Measurements from ENCODE around the gene MISP3. TPM values are rescaled to one million over a fixed set of nuclear protein-coding genes. Genes with fewer than 3 reads are reported as not detected.

MISP3 gene
- total and polyA plus RNA-seq, 9 of the 15 experiments (the other 6 are each of a cell fraction or from before 2014, with no cell fraction given) = 0.25 to 5.6 (median 1.6) TPM

GRCh38 chr19:14089662-14090508, 17.3 kb downstream of the MISP3 start:
- CTCF ChIA-PET (ENCODE audit: low intra/inter-chr PET ratio) = interaction anchor here (0.6 to 1.0 kb wide), 3 partner anchors 17 to 211 kb away, joined by 3 to 5 read pairs (median 3); no protein-coding TSS in a partner anchor
- Histone ChIP-seq H3K4me1 (replicated peaks in 1 of 2; ENCODE audit: control insufficient read depth in 2 of 2, insufficient read depth in 2 of 2, low read length in 2 of 2) (peaks cover 12 to 39% of the 10 kb centered on the region in 2 experiments; a peak in 3 of 5 replicates), H3K9me3 (replicated peaks; ENCODE audit: control insufficient read depth, insufficient read depth, low read depth, low read length) (peaks cover 10% of the 10 kb centered on the region), H3K79me2 (ENCODE audit: control insufficient read depth, insufficient read depth, low read length) (peaks cover 13% of the 10 kb centered on the region), H3K9me1 (ENCODE audit: control insufficient read depth, insufficient read depth, low read length) (no peaks in the 10 kb centered on the region), H3K27me3 (ENCODE audit: control insufficient read depth in 2 of 2, insufficient read depth in 2 of 2, low read length in 2 of 2) (no peaks in the 10 kb centered on the region), H3K36me3 (ENCODE audit: control insufficient read depth, insufficient read depth, low read length) (peaks cover 22% of the 10 kb centered on the region; the same call in 2 of the 3 replicates), H3K9ac (ENCODE audit: insufficient read depth in 1 of 2, low read depth in 2 of 2, low read length in 2 of 2) (peak overlapping the region; percentile 61 to 95), H3K4me2 (ENCODE audit: insufficient read depth, low read length) (peak overlapping the region; percentile 70), H2AFZ (ENCODE audit: low read depth, low read length) (peak overlapping the region; percentile 70; the same call in 1 of the 2 replicates), H4K20me1 (replicated peaks; ENCODE audit: control insufficient read depth, insufficient read depth, low read length) (no peaks in the 10 kb centered on the region), H3K4me3 (peak overlapping the region; percentile 63), H3K27ac (ENCODE audit: extremely low read depth, low read depth, low read length) (peak overlapping the region; percentile 79)
- in situ Hi-C loops (cut with MboI) (no loop called here), intact Hi-C loops (cut with micrococcal nuclease) (loop anchor here (2.0 kb wide), 1 partner anchor 47 kb away; the partner anchor contains the start of gene ASF1B)
- BruUV-seq (replicated peaks) = no TSS peak
- FAIRE-seq = no peak
- WGBS (ENCODE audit: insufficient coverage, low coverage, missing lambda C conversion rate) = under 1% methylated on average over 56 of the region's 142 CpGs
- ATAC-seq = peak; percentile 11
- POLR2A ChIA-PET = no interaction called here
- peak; percentile 70 to 76 (median 72) for DNase-seq (ENCODE audit: extremely low read depth in 1 of 4, low spot score in 3 of 4)
- TF ChIP-seq ZHX1 (conservative IDR thresholded peaks at IDR 0.05; ENCODE audit: low read length) (no peak), ERF (CRISPR knock-in tag; IDR thresholded peaks at IDR 0.05) (0 out of 2 replicates have a peak, but pooled peaks have one; percentile 42), ZFP30 (CRISPR knock-in tag; IDR thresholded peaks at IDR 0.05; ENCODE audit: borderline replicate concordance) (no peak), FOSL1 (tag; conservative IDR thresholded peaks at IDR 0.05) (peak; percentile 22; the same call in 1 of the 2 replicates), MYC (IDR thresholded peaks at IDR 0.05; ENCODE audit: low read depth, low read length) (0 out of 2 replicates have a peak, but pooled peaks have one; percentile 9), MYC (CRISPR knock-in tag; IDR thresholded peaks at IDR 0.05; ENCODE audit: borderline replicate concordance, low read depth) (no peak), PHF8 (IDR thresholded peaks at IDR 0.05; ENCODE audit: borderline replicate concordance, low read length) (peak; percentile 45; the same call in 1 of the 2 replicates), RBBP5 (IDR thresholded peaks at IDR 0.05; ENCODE audit: borderline replicate concordance, insufficient read depth, low read length, poor library complexity, severe bottlenecking) (peak; percentile 59), TAF1 (IDR thresholded peaks at IDR 0.05; ENCODE audit: control insufficient read depth, extremely low read depth, insufficient read depth, low read length, severe bottlenecking) (peak; percentile 10), ZBTB43 (CRISPR knock-in tag; IDR thresholded peaks at IDR 0.05) (no peak), HMG20A (CRISPR knock-in tag; conservative IDR thresholded peaks at IDR 0.05) (no peak), NONO (IDR thresholded peaks at IDR 0.05; ENCODE audit: low read depth in 2 of 2, low read length in 1 of 2) (0 out of 4 replicates have a peak, but pooled peaks of 1 of the 2 experiments have one; percentile 69), HNRNPH1 (optimal IDR thresholded peaks at IDR 0.05; ENCODE audit: low read depth, low read length) (no peak)
- TF ChIP-seq, protein P1, sequence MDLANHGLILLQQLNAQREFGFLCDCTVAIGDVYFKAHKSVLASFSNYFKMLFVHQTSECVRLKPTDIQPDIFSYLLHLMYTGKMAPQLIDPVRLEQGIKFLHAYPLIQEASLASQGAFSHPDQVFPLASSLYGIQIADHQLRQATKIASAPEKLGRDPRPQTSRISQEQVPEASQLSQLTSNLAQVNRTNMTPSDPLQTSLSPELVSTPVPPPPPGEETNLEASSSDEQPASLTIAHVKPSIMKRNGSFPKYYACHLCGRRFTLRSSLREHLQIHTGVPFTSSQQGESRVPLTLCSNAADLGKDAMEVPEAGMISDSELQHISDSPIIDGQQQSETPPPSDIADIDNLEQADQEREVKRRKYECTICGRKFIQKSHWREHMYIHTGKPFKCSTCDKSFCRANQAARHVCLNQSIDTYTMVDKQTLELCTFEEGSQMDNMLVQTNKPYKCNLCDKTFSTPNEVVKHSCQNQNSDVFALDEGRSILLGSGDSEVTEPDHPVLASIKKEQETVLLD (IDR thresholded peaks at IDR 0.05) = 0 out of 2 replicates have a peak, but pooled peaks have one; percentile 4
